GM10266 (cell line): ENCODE measurements around the gene AFF4.
"Not testable (repeated sequence)": the region's sequence is repeated elsewhere in the genome, so short reads cannot be mapped to it uniquely, and the experiment has no call there.

Experiments
- DNase-seq: peaks from one replicate; pipeline ENCODE4 v3.0.0; 2012; ENCODE audit errors: extremely low spot score
- TF ChIP-seq, protein P1 (sequence below): IDR thresholded peaks from 2 replicates; pipeline ENCODE4 v1.5.1; 2012; ENCODE audit warnings: mild to moderate bottlenecking, low read depth; ENCODE audit not compliant: control insufficient read depth, insufficient read depth; ENCODE audit errors: missing control alignments

The AFF4 gene

DNA sequence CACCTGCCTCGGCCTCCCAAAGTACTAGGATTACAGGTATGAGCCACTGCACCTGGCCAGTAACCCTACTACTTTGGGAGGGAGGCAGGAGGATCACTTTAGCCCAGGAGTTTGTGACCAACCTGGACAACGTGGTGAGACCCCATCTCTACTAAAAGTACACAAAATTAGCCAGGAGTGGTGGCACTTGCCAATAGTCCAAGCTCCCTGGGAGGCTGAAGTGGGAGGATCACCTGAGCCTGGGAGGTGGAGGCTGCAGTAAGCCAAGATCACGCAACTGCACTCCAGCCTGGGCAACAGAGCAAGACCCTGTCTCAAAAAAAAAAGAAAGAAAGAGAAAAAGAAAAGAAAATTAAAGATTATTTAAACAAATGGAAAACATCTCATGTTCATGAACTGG, 107.4 kb downstream of the AFF4 start:
- TF ChIP-seq, protein P1, sequence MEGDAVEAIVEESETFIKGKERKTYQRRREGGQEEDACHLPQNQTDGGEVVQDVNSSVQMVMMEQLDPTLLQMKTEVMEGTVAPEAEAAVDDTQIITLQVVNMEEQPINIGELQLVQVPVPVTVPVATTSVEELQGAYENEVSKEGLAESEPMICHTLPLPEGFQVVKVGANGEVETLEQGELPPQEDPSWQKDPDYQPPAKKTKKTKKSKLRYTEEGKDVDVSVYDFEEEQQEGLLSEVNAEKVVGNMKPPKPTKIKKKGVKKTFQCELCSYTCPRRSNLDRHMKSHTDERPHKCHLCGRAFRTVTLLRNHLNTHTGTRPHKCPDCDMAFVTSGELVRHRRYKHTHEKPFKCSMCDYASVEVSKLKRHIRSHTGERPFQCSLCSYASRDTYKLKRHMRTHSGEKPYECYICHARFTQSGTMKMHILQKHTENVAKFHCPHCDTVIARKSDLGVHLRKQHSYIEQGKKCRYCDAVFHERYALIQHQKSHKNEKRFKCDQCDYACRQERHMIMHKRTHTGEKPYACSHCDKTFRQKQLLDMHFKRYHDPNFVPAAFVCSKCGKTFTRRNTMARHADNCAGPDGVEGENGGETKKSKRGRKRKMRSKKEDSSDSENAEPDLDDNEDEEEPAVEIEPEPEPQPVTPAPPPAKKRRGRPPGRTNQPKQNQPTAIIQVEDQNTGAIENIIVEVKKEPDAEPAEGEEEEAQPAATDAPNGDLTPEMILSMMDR, result no peak
- no peak for DNase-seq

GRCh38 chr5:132854992-132855391, 108.4 kb downstream of the AFF4 start:
- DNase-seq, result not testable (repeated sequence)

DNA sequence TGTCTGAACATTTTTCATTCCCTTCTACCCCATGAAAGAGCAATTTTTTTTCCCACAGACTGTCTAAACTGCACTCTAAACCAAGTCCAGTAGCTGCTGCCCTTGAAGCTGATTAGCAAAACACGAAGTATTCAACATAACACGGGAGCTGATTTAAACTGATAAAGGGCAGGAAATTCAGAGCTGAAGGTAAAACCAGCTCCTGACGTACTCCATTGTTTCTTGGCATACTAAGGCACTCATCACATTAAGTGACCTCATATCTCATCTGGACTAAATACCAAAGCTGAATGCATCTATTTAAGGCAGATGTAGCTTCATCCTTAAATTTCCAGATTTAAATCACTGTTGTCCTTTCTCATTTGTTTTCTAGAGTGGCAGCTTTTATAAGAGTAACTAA, 109.1 kb downstream of the AFF4 start:
- no peak for DNase-seq

GRCh38 chr5:132853790-132854189, 109.6 kb downstream of the AFF4 start:
- TF ChIP-seq, protein P1, result no peak
- DNase-seq, result no peak

More for the DNA sequence above, 109.1 kb downstream of the AFF4 start:
- TF ChIP-seq, protein P1, result no peak

GRCh38 chr5:132853323-132853722, 110.1 kb downstream of the AFF4 start:
- no peak for DNase-seq
- TF ChIP-seq, protein P1, result no peak

DNA sequence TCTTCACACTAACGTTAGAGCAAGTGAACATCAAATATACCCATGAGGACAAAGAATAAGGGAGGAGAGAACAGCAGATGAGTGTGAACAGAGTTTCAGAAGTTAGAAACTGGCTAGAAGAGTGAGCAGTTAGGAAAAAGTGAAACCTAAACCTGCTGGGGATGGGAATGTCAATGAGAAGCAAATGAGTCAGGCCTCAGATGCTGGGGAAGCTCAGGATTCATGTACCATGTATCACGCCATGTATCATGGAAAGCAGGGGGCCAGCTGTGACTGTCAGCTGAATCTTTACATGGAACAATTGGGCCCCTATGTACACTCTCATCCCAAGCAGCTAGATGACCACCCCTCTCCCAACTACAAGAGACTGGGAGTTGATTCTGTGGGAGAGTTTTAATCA, 113.4 kb downstream of the AFF4 start:
- TF ChIP-seq, protein P1, result no peak
- no peak for DNase-seq

GRCh38 chr5:132849347-132849746, 114.1 kb downstream of the AFF4 start:
- TF ChIP-seq, protein P1, result no peak
- DNase-seq, result no peak

GRCh38 chr5:132848270-132848669, 115.2 kb downstream of the AFF4 start:
- TF ChIP-seq, protein P1, result no peak

More at GRCh38 chr5:132848270-132848669, 115.2 kb downstream of the AFF4 start:
- DNase-seq, result no peak
